Measurements from ENCODE around the gene SCO1.
"Not testable (repeated sequence)": the region's sequence is repeated elsewhere in the genome, so short reads cannot be mapped to it uniquely, and the experiment has no call there.

SCO1 gene

GRCh38 chr17:10697092-10698081 lies at the start of gene SCO1, which contains the start of gene ADPRM:
Gene SCO1 (minus strand): TSS chr17:10697533. CDS start chr17:10697507, 26 bp downstream.
Gene ADPRM (plus strand): TSS chr17:10697594. CDS start chr17:10704927, 7,333 bp downstream.
- peak within 1 kb of the TSS; percentile 74 to 99 (median 93) for H3K27ac ChIP-seq

DNA sequence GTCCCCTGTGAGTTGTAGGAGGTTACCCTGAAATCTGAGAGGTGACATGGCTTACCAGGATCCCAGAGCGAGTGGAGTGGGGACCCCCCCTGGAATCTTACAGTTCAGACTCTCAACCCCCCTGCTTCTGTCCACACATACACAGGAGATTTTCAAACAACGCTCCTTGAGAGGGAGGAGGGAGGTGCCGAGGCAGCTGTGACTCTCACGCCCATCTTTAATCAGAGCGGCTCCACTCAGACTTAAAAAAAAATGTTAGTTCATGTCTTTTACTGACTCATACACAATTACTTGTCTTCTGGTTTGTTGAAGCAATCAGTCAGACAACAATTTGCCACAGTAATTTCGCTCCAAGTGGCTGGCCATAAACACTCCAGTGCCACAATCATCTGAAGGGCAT lies 47.9 kb upstream of the SCO1 start:
- H3K27ac ChIP-seq: peak overlapping the region in 2 of 21 experiments; percentile 44 to 57

More at GRCh38 chr17:10697092-10698081, at the start of gene SCO1, which contains the start of gene ADPRM:
- H3K4me3 ChIP-seq: peak within 1 kb of the TSS; percentile 64 to 100 (median 97)

GRCh38 chr17:10744501-10745000 lies 47.2 kb upstream of the SCO1 start:
- Histone ChIP-seq H3K27ac (peak overlapping the region in 2 of 21 experiments; percentile 44 to 57), H3K4me3 (no peak overlapping the region)

More for the DNA sequence above, 47.9 kb upstream of the SCO1 start:
- no peak overlapping the region for H3K4me3 ChIP-seq

GRCh38 chr17:10743316-10744009 lies 46.1 kb upstream of the SCO1 start:
- H3K27ac ChIP-seq: peak overlapping the region in 2 of 21 experiments; percentile 16 to 23
- H3K4me3 ChIP-seq: no peak overlapping the region

- Histone ChIP-seq H3K27ac (peak overlapping the region in 1 of 21 experiments; percentile 47), H3K4me3 (no peak overlapping the region)
Observed at GRCh38 chr17:10742431-10742830, 45.1 kb upstream of the SCO1 start.

- H3K27ac ChIP-seq: no peak overlapping the region
- H3K4me3 ChIP-seq: no peak overlapping the region
Observed at GRCh38 chr17:10741416-10742135, 44.2 kb upstream of the SCO1 start.

- Histone ChIP-seq H3K27ac (no peak overlapping the region), H3K4me3 (no peak overlapping the region)
Observed at GRCh38 chr17:10739386-10739785, 42.1 kb upstream of the SCO1 start.

- no peak overlapping the region for H3K4me3 ChIP-seq
- H3K27ac ChIP-seq: peak overlapping the region in 2 of 21 experiments; percentile 19 to 36
Observed at GRCh38 chr17:10738521-10739258, 41.4 kb upstream of the SCO1 start.

DNA sequence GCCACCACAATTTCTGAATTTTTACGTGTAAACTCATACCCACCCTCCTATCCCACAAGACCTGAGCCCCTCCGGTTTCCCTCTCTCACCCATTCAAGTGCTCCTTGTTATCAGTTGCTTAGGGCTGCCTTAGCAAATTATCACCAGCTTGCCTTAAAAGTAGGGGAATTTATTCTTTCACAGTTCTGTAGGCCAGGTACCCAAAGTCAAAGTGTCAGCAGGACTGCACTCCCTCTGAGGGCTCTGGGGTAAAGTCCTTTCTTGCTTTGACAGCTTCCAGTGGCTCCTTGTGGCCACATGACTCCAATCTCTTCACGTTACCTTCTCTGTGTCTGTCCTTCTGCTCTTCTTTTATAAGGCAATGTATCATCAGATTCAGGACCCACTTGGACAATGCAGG lies 40.4 kb upstream of the SCO1 start:
- Histone ChIP-seq H3K4me3 (no peak overlapping the region), H3K27ac (peak overlapping the region in 1 of 21 experiments; percentile 3)

- Histone ChIP-seq H3K27ac (peak overlapping the region in 1 of 21 experiments; percentile 3), H3K4me3 (no peak overlapping the region)
Observed at GRCh38 chr17:10737168-10737622, 39.9 kb upstream of the SCO1 start.

DNA sequence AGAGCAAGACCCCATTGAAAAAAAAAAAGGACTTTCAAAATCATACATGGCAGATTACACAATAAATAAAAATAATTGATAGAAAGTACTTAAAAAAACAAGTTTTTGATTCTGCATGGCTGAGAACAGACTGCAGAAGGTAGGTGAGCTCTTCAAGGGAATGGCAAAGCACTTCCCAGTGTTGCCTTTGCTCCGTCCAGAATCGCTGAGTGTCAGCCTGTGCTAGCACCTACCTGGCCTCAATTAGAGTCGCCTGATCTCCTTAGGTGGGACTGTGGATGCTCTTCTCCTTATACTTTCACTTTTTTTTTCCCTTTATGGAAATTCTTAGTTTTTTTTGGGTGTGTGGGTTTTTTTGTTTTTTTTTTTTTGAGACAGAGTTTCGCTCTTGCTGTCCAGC lies 38.5 kb upstream of the SCO1 start:
- Histone ChIP-seq H3K4me3 (no peak overlapping the region), H3K27ac (no peak overlapping the region)

DNA sequence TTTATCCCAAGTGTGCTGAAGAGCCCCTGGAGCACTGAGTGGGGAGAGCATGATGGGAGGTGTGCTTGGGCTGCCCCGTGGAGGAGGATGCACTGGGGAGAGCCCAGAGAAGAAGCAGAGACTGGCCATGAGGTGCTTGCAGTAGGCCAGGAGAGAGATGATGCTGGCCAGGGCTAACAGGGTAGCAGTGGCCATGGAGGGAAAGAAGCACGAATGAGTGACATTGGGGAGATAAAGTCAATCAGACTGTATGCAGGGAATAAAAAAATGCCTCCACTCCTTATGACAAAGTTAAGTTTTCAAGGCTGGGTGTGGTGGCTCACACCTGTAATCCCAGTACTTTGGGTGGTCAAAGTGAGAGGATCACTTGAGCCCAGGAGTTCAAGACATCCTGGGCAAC lies 37.9 kb upstream of the SCO1 start:
- Histone ChIP-seq H3K27ac (no peak overlapping the region), H3K4me3 (no peak overlapping the region)

DNA sequence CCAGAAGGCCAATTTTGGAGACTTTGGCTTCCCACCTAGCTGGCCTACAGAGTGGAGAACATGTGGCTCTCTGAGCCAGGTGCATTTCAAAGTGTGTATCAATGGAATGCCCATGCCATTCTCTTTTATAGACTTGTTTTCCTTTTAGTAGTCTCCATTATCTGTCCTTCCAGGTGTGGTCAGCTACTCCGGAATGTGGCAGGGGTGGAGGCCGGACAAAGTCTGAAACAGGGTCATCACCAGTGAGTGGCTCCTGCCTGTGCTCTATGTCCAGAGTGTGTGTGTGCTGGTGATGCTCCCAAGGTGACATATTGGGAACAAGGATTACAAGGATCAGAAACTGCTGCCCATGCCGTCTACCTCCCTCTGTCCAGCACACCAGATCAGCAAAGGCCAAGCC lies 36.3 kb upstream of the SCO1 start:
- Histone ChIP-seq H3K4me3 (no peak overlapping the region), H3K27ac (no peak overlapping the region)

DNA sequence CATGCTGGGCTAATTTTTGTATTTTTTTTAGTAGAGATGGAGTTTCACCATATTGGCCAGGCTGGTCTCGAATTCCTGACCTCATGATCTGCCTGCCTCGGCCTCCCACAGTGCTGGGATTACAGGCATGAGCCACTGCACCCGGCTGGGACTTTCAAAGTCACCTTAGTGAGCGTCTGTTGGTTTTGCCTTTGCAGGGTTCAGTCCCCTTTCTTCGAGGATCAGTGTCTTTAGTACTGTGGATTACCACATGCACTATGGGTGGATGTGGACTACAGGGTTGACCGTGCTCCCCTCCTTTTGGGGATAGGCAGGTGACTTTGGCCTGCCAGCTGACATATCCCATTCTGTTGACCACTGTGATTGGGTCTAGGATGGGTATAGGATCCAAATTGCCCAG lies 34.8 kb upstream of the SCO1 start:
- not testable (repeated sequence) for H3K27ac ChIP-seq, H3K4me3 ChIP-seq

GRCh38 chr17:10731408-10731879 lies 34.1 kb upstream of the SCO1 start:
- H3K27ac ChIP-seq: peak overlapping the region in 5 of 21 experiments; percentile 45 to 93 (median 91)

GRCh38 chr17:10730247-10730646 lies 32.9 kb upstream of the SCO1 start:
- Histone ChIP-seq H3K4me3 (peak overlapping the region; percentile 41 to 74 (median 59)), H3K27ac (peak overlapping the region in 20 of 21 experiments; percentile 61 to 94 (median 84))

More at GRCh38 chr17:10731408-10731879, 34.1 kb upstream of the SCO1 start:
- H3K4me3 ChIP-seq: no peak overlapping the region

GRCh38 chr17:10729334-10730193 lies 32.2 kb upstream of the SCO1 start, which contains the start of gene TMEM220:
Gene TMEM220 (minus strand): TSS chr17:10730023. CDS start chr17:10729851, 172 bp downstream.
- peak within 1 kb of the TSS; percentile 49 to 94 (median 83) for H3K27ac ChIP-seq

More at GRCh38 chr17:10729334-10730193, 32.2 kb upstream of the SCO1 start, which contains the start of gene TMEM220:
- H3K4me3 ChIP-seq: peak within 1 kb of the TSS; percentile 41 to 74 (median 59)
